Colonic mucosa (tissue), 4 donors: ENCODE results near the gene HNRNPM. TPM values are rescaled to one million over a fixed set of nuclear protein-coding genes. Genes with fewer than 3 reads are reported as not detected.

Experiments used
- DNase-seq: peaks from one replicate; pipeline ENCODE4 v3.0.0-alpha.2; 2020
- H3K27ac ChIP-seq: fragments of 200-600 bp; one replicate; pipeline ENCODE4 v1.8.0; 2021
- H3K27me3 ChIP-seq: fragments of 200-600 bp; one replicate; pipeline ENCODE4 v1.8.0; 2021
- H3K36me3 ChIP-seq: fragments of 200-600 bp; one replicate; pipeline ENCODE4 v1.8.0; 2021
- H3K4me1 ChIP-seq: fragments of 200-600 bp; one replicate; pipeline ENCODE4 v1.8.0; 2021; ENCODE audit warnings: mild to moderate bottlenecking
- H3K4me3 ChIP-seq: fragments of 200-600 bp; one replicate; pipeline ENCODE4 v1.8.0; 2021
- H3K9ac ChIP-seq, 2 donors: one replicate each; pipeline ENCODE4 v1.7.0; 2013; ENCODE audit warnings: control low read depth in 2 of 2, low read depth in 2 of 2, low read length in 2 of 2
- H3K9me3 ChIP-seq: fragments of 200-600 bp; one replicate; pipeline ENCODE4 v1.8.0; 2021
- CTCF ChIP-seq: fragments of 200-600 bp; IDR thresholded peaks from one replicate; pipeline ENCODE4 v1.8.0; 2022; ENCODE audit warnings: antibody characterized with exemption, mild to moderate bottlenecking
- intact Hi-C: fragments of 100-400 bp; cut with DNase I; formaldehyde crosslinking; loops from one replicate; pipeline ENCODE4 v1.14.1; 2022
- total RNA-seq, 2 donors: library from RNA; stranded (reverse); fragmentation: NEBNext Ultra II Directional in 1 of 2; extraction: Animal tissue kit (Norgen Biotek cat#: 25700) in 1 of 2; gene quantifications; one replicate each; pipeline ENCODE4 v1.2.1, GENCODE V29; 2021
- donor health status: healthy.
- donor health status: DM: no; HTN: no; CAD: no.
- donor health status: DM: no; HTN: no; CAD: no.

The HNRNPM gene
- total RNA-seq, 2 donors from 2014 or later, result 122 to 339 TPM

- Histone ChIP-seq H3K4me3 (no peak overlapping the region), H3K27me3 (no peaks in the 10 kb centered on the region), H3K36me3 (peaks cover 7% of the 10 kb centered on the region), H3K9ac (no peak overlapping the region), H3K4me1 (no peaks in the 10 kb centered on the region), H3K9me3 (no peaks in the 10 kb centered on the region), H3K27ac (no peak overlapping the region)
- no peak for TF ChIP-seq CTCF
- no peak for DNase-seq
- intact Hi-C loops, result loop anchor here (5.0 kb wide), 1 partner anchor 46 kb away; no protein-coding TSS in a partner anchor
These were observed 46.9 kb upstream of the HNRNPM start for GRCh38 chr19:8397746-8398310.

GRCh38 chr19:8398311-8398771 is 46.4 kb upstream of the HNRNPM start:
- intact Hi-C loops, result loop anchor here (5.0 kb wide), 1 partner anchor 46 kb away; no protein-coding TSS in a partner anchor
- H3K27ac ChIP-seq, result no peak overlapping the region
- H3K4me1 ChIP-seq, result no peaks in the 10 kb centered on the region

GRCh38 chr19:8399681-8400188 is 45.0 kb upstream of the HNRNPM start:
- Histone ChIP-seq H3K4me1 (no peaks in the 10 kb centered on the region), H3K27me3 (no peaks in the 10 kb centered on the region), H3K9me3 (no peaks in the 10 kb centered on the region), H3K4me3 (no peak overlapping the region), H3K9ac (no peak overlapping the region), H3K27ac (no peak overlapping the region), H3K36me3 (peaks cover 7% of the 10 kb centered on the region)
- intact Hi-C loops, result loop anchor here (5.0 kb wide), 1 partner anchor 47 kb away; no protein-coding TSS in a partner anchor
- DNase-seq, result no peak
- TF ChIP-seq CTCF, result no peak

More at GRCh38 chr19:8398311-8398771, 46.4 kb upstream of the HNRNPM start:
- DNase-seq, result no peak
- no peak overlapping the region for H3K9ac ChIP-seq
- H3K36me3 ChIP-seq, result peaks cover 7% of the 10 kb centered on the region
- no peaks in the 10 kb centered on the region for H3K27me3 ChIP-seq
- no peaks in the 10 kb centered on the region for H3K9me3 ChIP-seq
- TF ChIP-seq CTCF, result no peak
- H3K4me3 ChIP-seq, result no peak overlapping the region

- Histone ChIP-seq H3K27me3 (no peaks in the 10 kb centered on the region), H3K9ac (no peak overlapping the region), H3K36me3 (peaks cover 7% of the 10 kb centered on the region), H3K4me3 (no peak overlapping the region), H3K4me1 (no peaks in the 10 kb centered on the region), H3K9me3 (no peaks in the 10 kb centered on the region), H3K27ac (no peak overlapping the region)
- no peak for DNase-seq
- intact Hi-C loops, result no loop called here
- TF ChIP-seq CTCF, result no peak
These were observed 42.8 kb upstream of the HNRNPM start for GRCh38 chr19:8401981-8402411.

GRCh38 chr19:8403098-8403819 is 41.5 kb upstream of the HNRNPM start:
- no peak overlapping the region for H3K27ac ChIP-seq
- H3K36me3 ChIP-seq, result peaks cover 7% of the 10 kb centered on the region
- H3K27me3 ChIP-seq, result no peaks in the 10 kb centered on the region
- intact Hi-C loops, result no loop called here
- no peaks in the 10 kb centered on the region for H3K4me1 ChIP-seq
- H3K9ac ChIP-seq, result no peak overlapping the region
- H3K4me3 ChIP-seq, result no peak overlapping the region
- no peaks in the 10 kb centered on the region for H3K9me3 ChIP-seq
- DNase-seq, result no peak
- TF ChIP-seq CTCF, result no peak
